H9 (cell line): ENCODE results near the gene TLR5. TPM values are rescaled to one million over a fixed set of nuclear protein-coding genes. Genes with fewer than 3 reads are reported as not detected.

Experiments
- DNase-seq: peaks from one replicate; pipeline ENCODE4 v3.0.0-alpha.2; 2017
- H2AFZ ChIP-seq: one replicate; pipeline ENCODE4 v1.6.1; 2013; ENCODE audit warnings: mild to moderate bottlenecking, low read length, control low read depth, moderate library complexity
- H2AK5ac ChIP-seq: 2 replicates; pipeline ENCODE4 v1.6.1; 2013; ENCODE audit warnings: low read length, control low read depth, mixed read lengths; ENCODE audit not compliant: insufficient read length
- H2BK120ac ChIP-seq: one replicate; pipeline ENCODE4 v1.6.1; 2013; ENCODE audit warnings: low read depth, mild to moderate bottlenecking, low read length, control low read depth, inconsistent platforms; ENCODE audit not compliant: poor library complexity, severe bottlenecking
- H2BK12ac ChIP-seq: 2 replicates; pipeline ENCODE4 v1.6.1; 2013; ENCODE audit warnings: low read length, control low read depth, mixed read lengths, low read depth; ENCODE audit not compliant: insufficient read length
- H2BK15ac ChIP-seq: 2 replicates; pipeline ENCODE4 v1.6.1; 2013; ENCODE audit warnings: low read depth, low read length, control low read depth
- H2BK20ac ChIP-seq: one replicate; pipeline ENCODE4 v1.6.1; 2013; ENCODE audit warnings: low read depth, mild to moderate bottlenecking, low read length, control low read depth, inconsistent platforms; ENCODE audit not compliant: poor library complexity, severe bottlenecking
- H2BK5ac ChIP-seq: 2 replicates; pipeline ENCODE4 v1.6.1; 2013; ENCODE audit warnings: low read length, control low read depth, mixed read lengths; ENCODE audit not compliant: insufficient read length
- H3K14ac ChIP-seq: 2 replicates; pipeline ENCODE4 v1.6.1; 2013; ENCODE audit warnings: low read length, control low read depth; ENCODE audit not compliant: insufficient read depth
- H3K18ac ChIP-seq: 2 replicates; pipeline ENCODE4 v1.6.1; 2013; ENCODE audit warnings: low read depth, mild to moderate bottlenecking, mixed read lengths, low read length, control low read depth; ENCODE audit not compliant: insufficient read length
- H3K23ac ChIP-seq: 2 replicates; pipeline ENCODE4 v1.6.1; 2013; ENCODE audit warnings: low read length, control low read depth, mixed read lengths, low read depth; ENCODE audit not compliant: insufficient read length
- H3K23me2 ChIP-seq: 2 replicates; pipeline ENCODE4 v1.6.1; 2013; ENCODE audit warnings: low read depth, mild to moderate bottlenecking, mixed read lengths, low read length, control low read depth; ENCODE audit not compliant: insufficient read length, poor library complexity, severe bottlenecking
- H3K27ac ChIP-seq: 2 replicates; pipeline ENCODE4 v1.5.1; 2013; ENCODE audit warnings: low read length, control low read depth, mixed read lengths, low read depth; ENCODE audit not compliant: insufficient read length
- H3K27me3 ChIP-seq: 2 replicates; pipeline ENCODE4 v1.6.1; 2013; ENCODE audit warnings: low read length, control low read depth, inconsistent platforms; ENCODE audit not compliant: insufficient read depth
- H3K4ac ChIP-seq: 2 replicates; pipeline ENCODE4 v1.6.1; 2013; ENCODE audit warnings: low read depth, mild to moderate bottlenecking, control low read depth, inconsistent platforms, low read length, moderate library complexity
- H3K4me1 ChIP-seq: 2 replicates; pipeline ENCODE4 v1.6.1; 2013; ENCODE audit warnings: low read length, control low read depth, inconsistent platforms; ENCODE audit not compliant: insufficient read depth
- H3K4me2 ChIP-seq: 2 replicates; pipeline ENCODE4 v1.6.1; 2013; ENCODE audit warnings: low read length, control low read depth, mixed read lengths; ENCODE audit not compliant: insufficient read length, insufficient read depth
- H3K56ac ChIP-seq: 2 replicates; pipeline ENCODE4 v1.6.1; 2013; ENCODE audit warnings: low read depth, mild to moderate bottlenecking, mixed read lengths, low read length, control low read depth; ENCODE audit not compliant: insufficient read length
- H3K79me1 ChIP-seq: 2 replicates; pipeline ENCODE4 v1.6.1; 2013; ENCODE audit warnings: low read depth, mild to moderate bottlenecking, moderate library complexity, low read length, control low read depth, inconsistent platforms; ENCODE audit not compliant: insufficient read depth, poor library complexity, severe bottlenecking
- H3K79me2 ChIP-seq: 2 replicates; pipeline ENCODE4 v1.6.1; 2013; ENCODE audit warnings: low read length, control low read depth, inconsistent platforms; ENCODE audit not compliant: insufficient read depth
- H3K9ac ChIP-seq: 2 replicates; pipeline ENCODE4 v1.6.1; 2013; ENCODE audit warnings: low read length, control low read depth, mixed read lengths; ENCODE audit not compliant: insufficient read length; ENCODE audit errors: extremely low read depth
- H3K9me3 ChIP-seq: one replicate; pipeline ENCODE4 v1.6.1; 2013; ENCODE audit warnings: low read depth, low read length, inconsistent platforms; ENCODE audit not compliant: control insufficient read depth
- H3T11ph ChIP-seq: one replicate; pipeline ENCODE4 v1.6.1; 2013; ENCODE audit warnings: mild to moderate bottlenecking, low read length, control low read depth, inconsistent platforms
- H4K20me1 ChIP-seq: one replicate; pipeline ENCODE4 v1.6.1; 2013; ENCODE audit not compliant: control insufficient read depth, insufficient read length, insufficient read depth
- H4K5ac ChIP-seq: 2 replicates; pipeline ENCODE4 v1.6.1; 2013; ENCODE audit warnings: low read depth, mild to moderate bottlenecking, mixed read lengths, low read length, control low read depth; ENCODE audit not compliant: insufficient read length
- H4K8ac ChIP-seq: replicated peaks from 2 replicates; pipeline ENCODE4 v1.6.1; 2013; ENCODE audit warnings: low read length, control low read depth, mixed read lengths, low read depth; ENCODE audit not compliant: insufficient read length
- H4K91ac ChIP-seq: 2 replicates; pipeline ENCODE4 v1.6.1; 2013; ENCODE audit warnings: low read depth, mild to moderate bottlenecking, moderate library complexity, mixed read lengths, low read length, control low read depth; ENCODE audit not compliant: insufficient read length
- H3K27ac Mint-ChIP-seq, 3 experiments: 2 replicates in 2 of 3; 3 replicates in 1 of 3; pipeline ENCODE4 v1.8.0; 2020 to 2021; ENCODE audit warnings: mixed read lengths in 3 of 3, mild to moderate bottlenecking in 1 of 3, moderate library complexity in 1 of 3
- H3K27me3 Mint-ChIP-seq: 2 replicates; pipeline ENCODE4 v1.8.0; 2021; ENCODE audit warnings: low read depth, mild to moderate bottlenecking, moderate library complexity, mixed read lengths
- H3K36me3 Mint-ChIP-seq, 3 experiments: 2 replicates in 2 of 3; 3 replicates in 1 of 3; pipeline ENCODE4 v1.8.0; 2020 to 2021; ENCODE audit warnings: low read depth in 3 of 3, mixed read lengths in 3 of 3; ENCODE audit not compliant: insufficient read depth in 1 of 3
- H3K4me1 Mint-ChIP-seq, 2 experiments: 2 replicates each; pipeline ENCODE4 v1.8.0; 2020; ENCODE audit warnings: mixed read lengths in 2 of 2
- H3K4me3 Mint-ChIP-seq, 2 experiments: 2 replicates in 1 of 2; 3 replicates in 1 of 2; pipeline ENCODE4 v1.8.0; 2020 to 2021; ENCODE audit warnings: mild to moderate bottlenecking in 2 of 2, mixed read lengths in 2 of 2, moderate library complexity in 1 of 2
- H3K9me3 Mint-ChIP-seq, 2 experiments: 2 replicates in 1 of 2; 3 replicates in 1 of 2; pipeline ENCODE4 v1.8.0; 2020; ENCODE audit warnings: mild to moderate bottlenecking in 2 of 2, mixed read lengths in 2 of 2, moderate library complexity in 1 of 2
- CTCF ChIP-seq: fragments of 200-600 bp; sonication (generic); conservative IDR thresholded peaks from 3 replicates; pipeline ENCODE4 v1.8.0; 2021; ENCODE audit warnings: antibody characterized with exemption, mild to moderate bottlenecking
- WGBS: extraction: QIAGEN DNeasy Blood & Tissue Kit; methylation state at CpG from one replicate; pipeline ENCODE4 v1.1.7; 2013; ENCODE audit warnings: missing lambda C conversion rate, low lambda C conversion rate, mixed read lengths; ENCODE audit not compliant: insufficient read length; ENCODE audit errors: extremely low coverage; 5-methylcytosine and 5-hydroxymethylcytosine counted together
- total RNA-seq: library from RNA; stranded (reverse); gene quantifications from 2 replicates; pipeline ENCODE4 v1.2.1, GENCODE V29; 2021

The TLR5 gene
- total RNA-seq, 1 experiment from 2014 or later = not detected

DNA sequence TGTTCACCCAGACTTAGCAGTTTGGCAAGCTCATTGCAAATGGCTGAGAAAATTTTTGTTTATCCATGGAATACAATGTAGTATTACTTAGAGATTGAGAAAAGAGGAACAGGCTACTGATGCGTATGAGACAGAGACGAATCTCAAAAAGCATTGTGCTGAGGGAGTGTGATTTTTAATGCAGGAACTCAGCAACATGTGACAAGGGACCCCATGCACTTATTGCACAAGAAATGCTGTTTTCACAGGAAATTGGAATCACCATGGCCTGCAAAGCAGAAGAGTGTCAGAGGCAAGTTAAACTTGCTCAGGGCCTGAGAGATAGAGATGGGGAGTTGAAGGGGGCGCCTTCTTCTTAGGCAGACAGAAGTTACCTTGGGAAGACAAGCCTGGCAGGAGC, 32.6 kb upstream of the TLR5 start:
- Histone ChIP-seq H3K23me2 (no peaks in the 10 kb centered on the region), H3K27ac (no peak overlapping the region), H3K27me3 (no peaks in the 10 kb centered on the region), H4K91ac (no peak overlapping the region), H3K4me1 (no peaks in the 10 kb centered on the region), H4K8ac (no peak overlapping the region), H3K4ac (no peak overlapping the region), H3K79me2 (no peaks in the 10 kb centered on the region), H2AFZ (no peak overlapping the region), H3K9ac (no peak overlapping the region), H2BK12ac (no peak overlapping the region), H3K56ac (no peak overlapping the region), H2BK20ac (no peak overlapping the region), H2BK120ac (no peak overlapping the region), H2BK15ac (no peak overlapping the region), H2BK5ac (no peak overlapping the region), H2AK5ac (no peak overlapping the region), H4K20me1 (no peaks in the 10 kb centered on the region), H3K18ac (no peak overlapping the region), H3K79me1 (no peaks in the 10 kb centered on the region), H3K9me3 (no peaks in the 10 kb centered on the region), H3K23ac (no peak overlapping the region), H3K14ac (no peak overlapping the region), H3K4me2 (no peak overlapping the region), H4K5ac (no peak overlapping the region), H3T11ph (no peak overlapping the region)
- TF ChIP-seq CTCF = no peak
- H3K4me3 Mint-ChIP-seq = no peak overlapping the region
- peaks cover 24% of the 10 kb centered on the region for H3K27me3 Mint-ChIP-seq
- H3K4me1 Mint-ChIP-seq = peaks cover 6 to 8% of the 10 kb centered on the region in 2 experiments
- H3K36me3 Mint-ChIP-seq = peaks cover 0 to 4% (median 1%) of the 10 kb centered on the region in 3 experiments; a peak in 2 of 7 replicates
- H3K9me3 Mint-ChIP-seq = peaks cover 2 to 5% of the 10 kb centered on the region in 2 experiments; a peak in 2 of 5 replicates
- WGBS = no CpG with 5 or more reads among the region's 3 CpGs
- no peak for DNase-seq
- no peak overlapping the region for H3K27ac Mint-ChIP-seq
